ENCODE results near the gene TUBGCP2.

- TF ChIP-seq ZNF274 (IDR thresholded peaks at IDR 0.05; ENCODE audit: low read depth, low read length), result no peak
- TF ChIP-seq CTCF (IDR thresholded peaks at IDR 0.05 in 2 of 3, conservative IDR thresholded peaks at IDR 0.05 in 1 of 3; ENCODE audit: borderline replicate concordance in 1 of 3, insufficient read depth in 1 of 3, low read depth in 2 of 3, low read length in 2 of 3), result no peak
- no peak for TF ChIP-seq EGR1 (IDR thresholded peaks at IDR 0.05; ENCODE audit: low read depth)
- no peak for TF ChIP-seq CBX3 (IDR thresholded peaks at IDR 0.05; ENCODE audit: low read depth)
- no peak for TF ChIP-seq CEBPB (IDR thresholded peaks at IDR 0.05; ENCODE audit: low read depth)
- no peak for TF ChIP-seq EZH2 (IDR thresholded peaks at IDR 0.05)
- TF ChIP-seq SIN3A (IDR thresholded peaks at IDR 0.05; ENCODE audit: low read depth), result no peak
These were observed 8.9 kb downstream of the TUBGCP2 start for GRCh38 chr10:133299738-133300137.
